ENCODE data around the gene GATD1.

Gene GATD1

DNA sequence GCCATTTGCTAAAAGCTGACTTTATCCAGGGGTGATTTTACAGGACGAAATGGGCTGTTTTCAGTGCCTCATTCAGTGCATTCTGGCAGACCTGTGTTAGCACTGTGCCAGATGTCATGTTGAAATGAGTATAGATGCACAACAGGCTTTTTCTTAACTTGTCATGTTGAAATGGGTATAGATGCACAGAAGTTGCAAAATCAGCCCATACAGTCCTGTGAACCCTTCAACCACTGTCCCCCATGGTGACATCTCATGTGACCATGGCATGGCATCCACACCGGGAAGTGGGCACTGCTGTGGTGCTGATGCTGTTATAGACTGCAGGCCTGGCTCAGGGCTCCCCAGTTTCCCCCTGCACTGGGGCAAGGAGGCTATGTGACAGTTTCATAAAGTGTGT lies 27.6 kb downstream of the GATD1 start:
- Histone ChIP-seq H3K27ac (ENCODE audit: low read length) (no peak overlapping the region), H3K4me2 (ENCODE audit: low read length) (no peak overlapping the region), H3K79me2 (ENCODE audit: low read length) (peaks cover 79% of the 10 kb centered on the region), H3K27me3 (ENCODE audit: low read depth, low read length) (no peaks in the 10 kb centered on the region), H3K9me3 (ENCODE audit: insufficient read depth, low read length) (no peaks in the 10 kb centered on the region), H2AFZ (ENCODE audit: low read depth, low read length) (no peak overlapping the region), H3K4me1 (ENCODE audit: low read length) (peaks cover 14% of the 10 kb centered on the region), H3K9ac (ENCODE audit: low read length) (no peak overlapping the region), H3K36me3 (replicated peaks; ENCODE audit: low read depth, low read length) (peaks cover 18% of the 10 kb centered on the region), H3K4me3 (ENCODE audit: low read length) (no peak overlapping the region), H4K20me1 (ENCODE audit: insufficient read depth, low read length) (peaks cover 28% of the 10 kb centered on the region)
- TF ChIP-seq CTCF (IDR thresholded peaks at IDR 0.05; ENCODE audit: low read depth, low read length), result no peak
- TF ChIP-seq EZH2phosphoT487 (IDR thresholded peaks at IDR 0.05; ENCODE audit: low read depth), result no peak

DNA sequence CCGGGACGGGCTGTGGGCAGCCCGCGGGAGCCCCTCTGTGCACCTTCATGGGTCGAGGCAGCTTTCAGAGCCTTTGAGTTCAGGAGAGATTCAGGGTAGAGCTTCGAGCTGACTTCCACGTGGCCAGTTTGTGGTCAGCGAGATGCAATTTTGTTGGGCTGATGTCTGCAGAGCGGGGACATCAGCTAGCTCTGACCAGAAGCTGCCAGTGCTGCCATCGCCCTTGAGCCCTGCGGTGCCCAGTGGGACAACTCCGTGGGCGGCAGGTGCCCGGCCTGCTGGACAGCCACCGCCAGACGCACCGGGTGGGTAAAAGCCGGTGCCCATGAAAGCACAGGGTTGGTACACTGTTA lies 29.3 kb downstream of the GATD1 start:
- H3K9me3 ChIP-seq (ENCODE audit: insufficient read depth, low read length), result no peaks in the 10 kb centered on the region
- peak overlapping the region; percentile 80 for H3K9ac ChIP-seq (ENCODE audit: low read length)
- peak overlapping the region; percentile 75 for H3K27ac ChIP-seq (ENCODE audit: low read length)
- peaks cover 28% of the 10 kb centered on the region for H4K20me1 ChIP-seq (ENCODE audit: insufficient read depth, low read length)
- peaks cover 14% of the 10 kb centered on the region for H3K4me1 ChIP-seq (ENCODE audit: low read length)
- peaks cover 18% of the 10 kb centered on the region for H3K36me3 ChIP-seq (replicated peaks; ENCODE audit: low read depth, low read length)
- no peaks in the 10 kb centered on the region for H3K27me3 ChIP-seq (ENCODE audit: low read depth, low read length)
- peaks cover 62% of the 10 kb centered on the region for H3K79me2 ChIP-seq (ENCODE audit: low read length)
- H3K4me3 ChIP-seq (ENCODE audit: low read length), result peak overlapping the region; percentile 89
- no peak overlapping the region for H2AFZ ChIP-seq (ENCODE audit: low read depth, low read length)
- no peak for TF ChIP-seq CTCF (IDR thresholded peaks at IDR 0.05; ENCODE audit: low read depth, low read length)
- no peak for TF ChIP-seq EZH2phosphoT487 (IDR thresholded peaks at IDR 0.05; ENCODE audit: low read depth)
- H3K4me2 ChIP-seq (ENCODE audit: low read length), result peak overlapping the region; percentile 93

DNA sequence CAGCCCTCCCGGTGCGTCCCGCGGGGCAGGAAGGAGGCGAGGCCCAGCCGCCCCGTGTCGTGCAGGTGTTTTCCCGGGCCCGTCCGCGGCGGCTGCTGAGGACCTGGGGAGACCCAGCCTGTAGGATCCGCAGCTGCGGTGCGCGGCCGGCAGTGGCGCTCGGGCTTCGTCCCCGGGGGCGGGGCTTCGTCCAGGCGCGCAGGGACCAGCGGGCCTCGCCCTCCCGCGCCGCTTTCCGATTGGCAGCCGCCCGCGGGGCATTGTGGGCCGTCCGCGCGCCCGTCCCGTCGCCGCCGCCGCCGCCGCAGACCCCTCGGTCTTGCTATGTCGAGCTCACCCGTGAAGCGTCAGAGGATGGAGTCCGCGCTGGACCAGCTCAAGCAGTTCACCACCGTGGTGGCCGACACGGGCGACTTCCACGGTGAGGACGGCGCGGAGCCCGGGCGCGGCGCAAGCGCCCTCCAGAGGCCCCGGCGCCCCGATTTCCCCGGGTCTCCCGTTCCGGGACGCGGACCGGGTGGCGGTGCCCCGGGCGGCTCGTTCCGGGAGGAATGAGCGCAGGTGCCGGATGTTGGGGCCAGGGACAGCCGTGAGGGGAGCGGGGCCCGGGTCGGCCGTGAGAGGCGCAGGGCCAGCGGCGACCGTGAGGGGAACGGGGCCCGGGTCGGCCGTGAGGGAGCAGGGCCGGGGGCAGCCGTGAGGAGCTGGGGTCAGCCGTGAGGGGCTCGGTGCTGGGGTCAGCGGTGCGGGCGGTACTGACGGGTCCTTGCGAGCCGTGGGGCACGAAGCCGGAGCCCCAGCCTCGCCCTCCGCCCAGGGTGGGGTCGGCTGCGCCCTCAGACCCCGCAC lies 29.9 kb downstream of the GATD1 start, which contains the start of gene TALDO1:
Gene TALDO1 (plus strand): TSS at position 307 of the 849 bp plus-strand sequence. CDS start 18 bp downstream, at position 325.
- Histone ChIP-seq H3K4me2 (ENCODE audit: low read length) (peak within 1 kb of the TSS; percentile 93), H3K27me3 (ENCODE audit: low read depth, low read length) (no peaks in the 10 kb centered on the region), H3K36me3 (replicated peaks; ENCODE audit: low read depth, low read length) (peaks cover 12% of the 10 kb centered on the region), H3K4me3 (ENCODE audit: low read length) (peak within 1 kb of the TSS; percentile 89), H2AFZ (ENCODE audit: low read depth, low read length) (peak within 1 kb of the TSS; percentile 72), H3K79me2 (ENCODE audit: low read length) (peaks cover 56% of the 10 kb centered on the region), H3K27ac (ENCODE audit: low read length) (peak within 1 kb of the TSS; percentile 75), H3K9ac (ENCODE audit: low read length) (peak within 1 kb of the TSS; percentile 80), H3K9me3 (ENCODE audit: insufficient read depth, low read length) (no peaks in the 10 kb centered on the region), H4K20me1 (ENCODE audit: insufficient read depth, low read length) (peaks cover 23% of the 10 kb centered on the region), H3K4me1 (ENCODE audit: low read length) (peaks cover 14% of the 10 kb centered on the region)
- TF ChIP-seq EZH2phosphoT487 (IDR thresholded peaks at IDR 0.05; ENCODE audit: low read depth) (no peak), CTCF (IDR thresholded peaks at IDR 0.05; ENCODE audit: low read depth, low read length) (peak; percentile 28)

DNA sequence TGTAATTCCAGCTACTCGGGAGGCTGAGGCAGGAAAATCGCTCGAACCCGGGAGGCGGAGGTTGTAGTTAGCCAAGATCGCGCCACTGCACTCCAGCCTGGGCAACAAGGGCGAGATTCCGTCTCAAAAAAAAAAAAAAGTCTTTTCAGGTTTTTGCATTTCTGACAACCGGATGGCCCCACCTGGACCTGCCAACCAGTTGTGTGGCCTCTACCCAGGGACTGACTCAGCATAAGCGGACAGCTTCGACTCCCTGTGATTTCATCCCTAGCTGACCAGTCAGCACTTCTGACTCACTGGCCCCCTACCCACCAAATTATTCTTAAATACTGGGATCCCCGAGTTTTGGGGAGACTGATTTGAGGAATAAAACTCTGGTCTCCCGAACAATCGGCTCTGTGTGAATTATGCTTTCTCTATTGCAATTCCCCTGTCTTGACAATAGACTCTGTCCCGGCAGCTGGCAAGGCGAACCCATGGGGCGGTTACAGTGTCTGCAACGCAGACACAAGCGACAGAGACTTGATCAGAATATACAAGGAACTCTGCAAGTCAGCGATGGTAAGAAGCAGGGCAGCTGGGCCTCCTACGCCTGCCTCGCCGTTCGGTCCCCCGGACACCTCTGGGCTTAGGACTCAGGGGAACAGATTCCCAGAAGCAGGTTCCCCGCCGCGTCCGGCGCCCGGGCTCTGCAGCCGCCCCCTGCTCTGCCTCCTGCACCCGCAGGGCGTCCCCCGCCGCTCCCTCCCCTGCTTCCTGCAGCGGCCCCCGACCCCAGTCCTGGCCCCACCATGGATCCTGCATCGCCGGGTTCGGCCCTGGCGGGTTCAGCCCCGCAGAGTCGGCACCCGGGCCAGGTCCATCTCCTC lies 30.8 kb downstream of the GATD1 start:
- Histone ChIP-seq H3K27me3 (ENCODE audit: low read depth, low read length) (no peaks in the 10 kb centered on the region), H3K9ac (ENCODE audit: low read length) (peak overlapping the region; percentile 79), H3K27ac (ENCODE audit: low read length) (peak overlapping the region; percentile 58), H3K4me3 (ENCODE audit: low read length) (peak overlapping the region; percentile 89), H3K36me3 (replicated peaks; ENCODE audit: low read depth, low read length) (peaks cover 12% of the 10 kb centered on the region), H3K9me3 (ENCODE audit: insufficient read depth, low read length) (no peaks in the 10 kb centered on the region), H2AFZ (ENCODE audit: low read depth, low read length) (peak overlapping the region; percentile 72), H4K20me1 (ENCODE audit: insufficient read depth, low read length) (peaks cover 22% of the 10 kb centered on the region), H3K79me2 (ENCODE audit: low read length) (peaks cover 47% of the 10 kb centered on the region), H3K4me1 (ENCODE audit: low read length) (peaks cover 14% of the 10 kb centered on the region), H3K4me2 (ENCODE audit: low read length) (peak overlapping the region; percentile 88)
- TF ChIP-seq CTCF (IDR thresholded peaks at IDR 0.05; ENCODE audit: low read depth, low read length) (no peak), EZH2phosphoT487 (IDR thresholded peaks at IDR 0.05; ENCODE audit: low read depth) (no peak)
